ENCODE data around the gene RAB18.
"Not testable (repeated sequence)": the region's sequence is repeated elsewhere in the genome, so short reads cannot be mapped to it uniquely, and the experiment has no call there.

Gene RAB18

GRCh38 chr10:27547047-27547446 is 42.9 kb downstream of the RAB18 start:
- DNase-seq (ENCODE audit: low read depth): no peak

GRCh38 chr10:27547482-27547881 is 43.4 kb downstream of the RAB18 start:
- DNase-seq (ENCODE audit: low read depth): no peak

GRCh38 chr10:27550823-27551222 is 46.7 kb downstream of the RAB18 start:
- DNase-seq (ENCODE audit: low read depth): no peak

GRCh38 chr10:27558612-27559020 is 54.5 kb downstream of the RAB18 start:
- DNase-seq (ENCODE audit: low read depth): no peak

- no peak for DNase-seq (ENCODE audit: low read depth)
Observed at GRCh38 chr10:27561334-27561733, 57.2 kb downstream of the RAB18 start.

- no peak for DNase-seq (ENCODE audit: low read depth)
Observed at GRCh38 chr10:27564398-27564797, 60.3 kb downstream of the RAB18 start.

GRCh38 chr10:27564880-27565279 is 60.8 kb downstream of the RAB18 start:
- no peak for DNase-seq (ENCODE audit: low read depth)

- DNase-seq (ENCODE audit: low read depth): no peak
Observed at GRCh38 chr10:27568196-27569175, 64.4 kb downstream of the RAB18 start.

- DNase-seq (ENCODE audit: low read depth): no peak
Observed at GRCh38 chr10:27569946-27570345, 65.8 kb downstream of the RAB18 start.

GRCh38 chr10:27577038-27577437 is 72.9 kb downstream of the RAB18 start:
- not testable (repeated sequence) for DNase-seq (ENCODE audit: low read depth)

- DNase-seq (ENCODE audit: low read depth): no peak
Observed at GRCh38 chr10:27578316-27578715, 74.2 kb downstream of the RAB18 start.

- no peak for DNase-seq (ENCODE audit: low read depth)
Observed at GRCh38 chr10:27581225-27581624, 77.1 kb downstream of the RAB18 start.

- no peak for DNase-seq (ENCODE audit: low read depth)
Observed at GRCh38 chr10:27584302-27584701, 80.2 kb downstream of the RAB18 start.

All from activated T-cell treated with anti-CD3 and anti-CD28 coated beads for 1 hour (primary cell).